ENCODE data around the gene FAM110D.

FAM110D gene

DNA sequence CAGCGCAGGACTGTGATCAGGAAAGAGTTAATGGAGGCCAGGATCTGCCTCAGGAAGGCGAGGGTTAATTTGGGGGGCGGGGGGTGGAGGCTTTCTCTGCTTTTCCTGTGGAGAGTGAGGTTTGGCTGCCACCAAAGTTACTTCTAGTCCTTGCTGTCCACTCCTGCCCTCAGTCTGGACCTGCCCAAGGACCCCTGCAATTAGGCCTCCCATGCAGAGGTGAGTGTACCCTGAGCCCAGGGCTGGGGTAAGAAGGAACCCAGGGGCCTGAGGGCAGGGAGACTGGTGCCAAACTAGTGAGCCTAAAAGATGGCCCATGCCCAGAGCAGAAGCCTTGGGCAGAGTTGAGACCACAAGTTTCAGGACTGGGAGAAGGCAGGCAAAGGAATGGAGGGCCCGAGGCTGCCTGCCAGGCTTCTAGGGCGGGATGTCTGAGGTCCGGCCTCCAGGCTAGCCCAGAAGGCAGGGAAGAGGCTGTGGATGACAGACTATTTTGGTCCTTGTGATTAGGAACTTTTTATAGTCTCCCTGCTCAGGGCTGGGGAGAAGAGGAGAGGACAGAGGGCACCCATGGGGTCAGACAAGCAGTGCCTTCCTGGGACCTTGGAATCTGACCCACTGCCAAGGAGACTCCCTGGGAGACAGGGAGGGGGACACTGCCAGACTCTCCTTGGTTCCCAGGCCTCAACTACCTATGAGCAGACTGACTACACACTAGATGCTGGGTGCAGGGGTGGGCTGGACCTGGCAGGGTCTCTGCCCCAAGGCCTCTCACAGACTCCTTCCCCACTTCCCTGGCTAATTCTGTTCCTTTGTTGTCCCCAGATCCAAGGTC, at the start of gene FAM110D:
Gene FAM110D, plus strand, starts transcription at position 172 of the 835 bp plus-strand sequence. CDS start 2,213 bp downstream, outside the sequence.
- DNase-seq (ENCODE audit: low read depth in 2 of 2) = no peak

DNA sequence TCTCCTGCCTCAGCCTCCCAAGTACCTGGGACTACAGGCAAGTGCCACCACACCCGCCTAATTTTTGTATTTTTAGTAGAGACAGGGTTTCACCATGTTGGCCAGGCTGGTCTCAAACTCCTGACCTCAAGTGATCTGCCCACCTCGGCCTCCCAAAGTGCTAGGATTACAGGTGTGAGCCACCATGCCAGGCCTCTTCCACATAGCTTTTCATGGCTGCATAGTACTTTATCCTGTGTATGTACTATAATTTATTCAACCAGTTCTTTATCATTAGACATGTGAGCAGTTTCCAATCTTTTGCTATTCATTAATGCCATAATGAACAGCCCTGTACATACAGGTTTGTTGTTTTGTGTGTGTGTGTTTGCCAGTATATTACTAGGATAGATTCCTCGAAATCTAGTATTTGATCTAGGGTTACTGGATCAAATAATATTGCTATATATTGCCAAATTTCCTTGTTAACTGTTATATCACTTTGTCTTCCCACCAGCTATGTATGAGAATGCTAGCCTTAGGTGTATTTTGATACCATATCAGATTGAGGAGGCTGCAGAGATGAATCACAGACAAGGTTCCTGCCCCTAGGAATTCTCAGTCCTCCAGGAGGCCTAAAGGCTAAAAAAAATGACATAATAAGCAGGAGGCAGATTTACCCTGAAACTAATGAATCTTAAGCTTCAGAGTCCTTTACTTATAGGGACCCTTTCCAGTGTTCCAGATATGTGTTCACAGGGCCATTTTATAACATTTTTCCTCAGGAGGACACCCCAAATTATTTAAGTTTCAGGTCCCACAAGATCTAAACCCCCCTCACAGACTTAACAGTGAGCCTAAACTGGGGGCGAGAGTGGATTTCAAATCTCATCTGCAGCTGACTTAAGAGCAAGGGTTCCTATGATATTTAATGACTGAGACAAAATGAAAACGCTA, 49.4 kb upstream of the FAM110D start:
- DNase-seq (ENCODE audit: low read depth in 2 of 2) = no peak

DNA sequence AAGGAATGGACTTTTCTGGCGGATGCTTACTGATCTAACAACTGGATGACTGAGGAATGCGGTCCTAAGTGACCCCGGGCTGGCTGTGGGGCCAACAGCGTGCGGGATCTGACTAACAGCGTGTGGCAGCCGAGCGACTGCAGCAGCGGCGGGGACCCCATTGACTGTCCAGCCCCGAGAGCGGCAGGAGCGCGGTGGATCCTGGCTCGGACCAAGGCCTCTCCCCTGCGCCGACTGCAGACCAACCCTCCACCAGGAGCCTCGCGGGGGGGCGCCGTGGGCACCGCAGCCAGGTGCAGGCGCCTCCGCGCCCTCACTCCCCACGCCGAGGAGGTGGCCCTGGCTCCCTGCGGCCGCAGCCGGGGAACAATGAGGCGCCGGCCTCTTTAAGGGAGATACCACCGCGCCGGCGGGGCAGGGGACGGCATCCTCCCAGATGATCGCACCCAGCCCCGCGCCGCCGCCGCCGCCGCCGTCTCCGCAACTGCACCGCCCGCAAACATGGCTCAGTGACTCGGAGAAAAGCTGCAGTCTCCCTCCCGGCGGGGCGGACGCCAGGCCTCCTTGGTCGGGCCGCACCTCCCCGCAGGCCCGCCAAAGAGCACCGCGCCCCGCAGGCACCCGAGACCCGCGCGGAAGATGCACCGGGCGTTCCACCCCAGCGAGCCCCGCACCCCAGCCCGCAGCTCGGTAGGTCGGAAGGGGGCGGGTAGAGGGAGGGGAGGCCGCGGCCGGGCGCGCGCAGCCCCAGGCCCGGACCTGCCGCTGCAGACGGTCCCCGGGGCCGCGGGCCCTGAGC, 47.9 kb upstream of the FAM110D start:
- DNase-seq (ENCODE audit: low read depth in 2 of 2) = peak; percentile 43 to 59

DNA sequence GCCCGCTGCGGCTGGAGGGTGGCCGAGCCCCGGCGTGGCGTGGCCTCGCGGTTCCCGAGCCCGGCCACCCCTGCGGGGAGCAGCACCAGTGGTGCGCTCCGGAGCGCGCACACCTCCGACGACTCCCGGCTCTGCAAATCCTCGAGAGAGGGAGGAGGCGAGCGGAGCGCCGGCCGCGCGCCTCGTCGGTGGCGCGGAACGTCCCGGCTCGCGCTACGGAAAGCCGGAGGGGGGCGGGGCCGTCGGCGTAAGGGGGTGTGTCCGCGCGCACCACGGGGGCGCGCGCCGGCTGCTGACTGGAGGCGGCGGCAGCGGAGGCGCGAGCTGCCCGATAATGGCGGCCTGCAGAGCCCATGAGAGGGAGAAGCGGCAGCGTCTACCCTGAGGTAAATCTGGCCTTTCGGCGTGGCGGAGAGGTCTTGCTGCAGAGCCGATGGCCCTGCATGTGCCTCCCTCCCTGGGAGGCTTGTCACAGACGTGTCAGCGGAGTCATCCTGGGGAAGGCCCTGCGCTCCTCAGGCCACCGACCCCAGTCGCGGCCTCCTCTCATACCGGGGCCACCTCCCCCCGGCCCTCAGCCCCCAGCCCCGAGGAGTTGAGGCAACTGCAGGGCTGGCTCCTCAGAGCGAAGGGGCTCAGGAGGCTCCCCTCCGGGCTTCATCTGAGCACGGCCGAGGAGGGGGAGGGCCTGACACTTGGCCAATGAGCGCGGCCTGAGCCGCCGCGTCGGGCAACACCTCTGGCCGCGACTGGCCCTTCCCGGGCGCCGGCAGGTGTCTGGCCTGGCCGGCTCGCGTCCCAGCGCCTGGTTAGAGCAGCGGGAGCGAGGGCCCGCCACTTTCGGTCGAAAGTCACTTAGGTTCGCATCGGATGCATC, 47.1 kb upstream of the FAM110D start, which contains the start of gene PDIK1L:
Gene PDIK1L, plus strand, starts transcription at position 295 of the 877 bp plus-strand sequence. CDS start 2,485 bp downstream, outside the sequence.
- DNase-seq (ENCODE audit: low read depth in 2 of 2) = peak; percentile 92 to 93

DNA sequence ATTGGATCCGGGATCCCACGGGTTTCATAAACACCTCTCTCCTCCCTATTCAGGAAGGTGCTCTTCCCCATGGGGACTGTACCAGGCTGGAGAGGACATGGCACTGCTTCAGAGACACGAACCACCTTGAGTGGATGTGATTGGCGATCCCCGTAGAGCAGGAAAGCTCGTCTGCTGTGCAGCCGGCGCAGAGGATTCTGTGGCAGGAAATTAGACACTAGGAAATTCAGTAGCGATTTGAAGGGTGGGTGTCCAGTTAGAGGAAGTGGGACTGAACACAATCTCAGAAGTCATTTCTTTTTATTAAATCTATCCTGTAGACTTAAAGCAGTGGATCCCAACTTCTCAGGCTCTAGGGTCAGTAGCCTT, 46.5 kb upstream of the FAM110D start:
- DNase-seq (ENCODE audit: low read depth in 2 of 2) = no peak

DNA sequence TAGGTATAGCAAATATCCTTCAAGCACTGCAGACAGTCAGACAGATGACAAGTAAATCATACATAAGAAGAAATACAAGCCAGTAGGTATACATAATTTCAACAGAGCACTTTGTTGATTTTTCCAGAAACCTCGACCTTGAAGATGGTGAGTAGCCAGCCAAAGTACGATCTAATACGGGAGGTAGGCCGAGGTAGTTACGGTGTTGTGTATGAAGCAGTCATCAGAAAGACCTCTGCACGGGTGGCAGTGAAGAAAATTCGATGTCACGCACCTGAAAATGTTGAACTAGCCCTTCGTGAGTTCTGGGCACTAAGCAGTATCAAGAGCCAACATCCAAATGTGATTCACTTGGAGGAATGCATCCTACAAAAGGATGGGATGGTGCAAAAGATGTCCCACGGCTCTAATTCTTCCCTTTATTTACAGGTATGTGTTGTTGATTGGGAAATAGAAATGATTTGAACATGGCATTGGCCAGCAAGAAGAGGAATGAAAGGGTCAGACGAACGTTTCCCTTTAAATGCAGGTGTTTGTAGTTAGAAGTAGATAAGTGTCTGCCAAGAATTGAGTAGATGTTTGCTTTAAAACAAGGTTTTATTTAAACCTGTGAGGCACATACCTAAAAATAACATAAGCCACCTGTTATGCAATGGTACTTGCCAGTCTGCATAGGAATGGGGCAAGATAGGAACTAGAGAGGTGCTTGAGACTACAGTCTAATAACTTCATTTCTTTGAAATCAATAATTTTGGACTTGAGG, 44.5 kb upstream of the FAM110D start:
- no peak for DNase-seq (ENCODE audit: low read depth in 2 of 2)

DNA sequence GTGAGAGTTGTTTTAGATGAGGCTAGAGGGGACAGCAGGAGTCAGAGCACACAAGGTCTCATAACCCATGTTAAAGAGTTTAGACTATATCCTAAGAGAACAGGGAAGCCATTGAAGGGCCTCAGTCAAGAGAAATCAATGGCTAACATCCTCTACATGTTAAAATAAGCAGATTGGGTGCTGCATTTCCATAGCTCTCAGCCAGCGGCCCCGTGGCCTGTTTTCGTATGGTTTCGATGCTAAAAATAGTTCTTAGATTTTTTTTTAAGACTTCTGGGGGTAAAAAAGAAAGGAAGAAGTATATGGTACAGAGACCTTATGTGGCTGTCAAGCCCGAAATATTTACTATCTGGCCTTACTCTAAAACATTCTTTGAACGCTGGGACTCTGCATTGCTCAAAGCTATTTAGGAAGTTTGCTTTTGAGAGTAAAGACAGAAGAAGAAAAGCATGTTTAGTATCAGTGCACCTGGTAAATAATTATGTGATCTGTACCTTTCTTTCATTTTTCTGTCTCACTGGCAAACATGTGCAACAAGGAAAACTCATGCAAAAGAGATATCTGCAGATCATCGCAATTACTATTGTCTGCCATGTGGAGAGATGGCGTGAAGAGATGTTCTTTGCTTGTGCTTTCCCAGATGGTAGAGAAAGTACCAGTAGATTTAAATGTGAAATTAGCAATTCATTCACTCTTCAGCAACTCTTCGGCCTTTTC, 38.8 kb upstream of the FAM110D start:
- no peak for DNase-seq (ENCODE audit: low read depth in 2 of 2)

DNA sequence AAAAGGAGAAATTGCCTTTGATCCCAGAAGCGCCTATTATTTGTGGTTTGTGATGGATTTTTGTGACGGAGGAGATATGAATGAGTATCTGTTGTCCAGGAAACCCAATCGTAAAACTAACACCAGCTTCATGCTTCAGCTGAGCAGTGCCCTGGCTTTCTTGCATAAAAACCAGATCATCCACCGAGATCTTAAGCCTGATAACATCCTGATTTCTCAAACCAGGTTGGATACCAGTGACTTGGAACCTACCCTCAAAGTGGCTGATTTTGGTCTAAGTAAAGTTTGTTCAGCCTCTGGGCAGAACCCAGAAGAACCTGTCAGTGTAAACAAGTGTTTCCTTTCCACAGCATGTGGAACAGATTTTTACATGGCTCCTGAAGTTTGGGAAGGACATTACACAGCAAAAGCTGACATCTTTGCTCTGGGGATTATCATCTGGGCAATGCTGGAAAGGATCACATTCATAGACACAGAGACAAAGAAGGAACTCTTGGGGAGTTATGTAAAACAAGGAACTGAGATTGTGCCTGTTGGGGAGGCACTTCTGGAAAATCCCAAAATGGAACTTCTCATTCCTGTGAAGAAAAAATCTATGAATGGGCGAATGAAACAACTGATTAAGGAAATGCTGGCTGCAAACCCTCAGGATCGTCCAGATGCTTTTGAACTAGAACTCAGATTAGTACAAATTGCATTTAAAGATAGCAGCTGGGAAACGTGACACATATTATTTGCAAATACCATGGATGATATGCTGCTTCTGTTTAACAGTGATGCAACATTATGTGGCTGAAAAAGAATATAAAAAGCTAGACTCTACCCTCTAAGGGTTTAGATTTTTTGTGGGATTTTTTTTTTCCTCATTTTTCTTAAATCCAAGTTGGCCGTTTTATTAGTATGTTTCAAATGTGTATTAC, 36.8 kb upstream of the FAM110D start:
- no peak for DNase-seq (ENCODE audit: low read depth in 2 of 2)

DNA sequence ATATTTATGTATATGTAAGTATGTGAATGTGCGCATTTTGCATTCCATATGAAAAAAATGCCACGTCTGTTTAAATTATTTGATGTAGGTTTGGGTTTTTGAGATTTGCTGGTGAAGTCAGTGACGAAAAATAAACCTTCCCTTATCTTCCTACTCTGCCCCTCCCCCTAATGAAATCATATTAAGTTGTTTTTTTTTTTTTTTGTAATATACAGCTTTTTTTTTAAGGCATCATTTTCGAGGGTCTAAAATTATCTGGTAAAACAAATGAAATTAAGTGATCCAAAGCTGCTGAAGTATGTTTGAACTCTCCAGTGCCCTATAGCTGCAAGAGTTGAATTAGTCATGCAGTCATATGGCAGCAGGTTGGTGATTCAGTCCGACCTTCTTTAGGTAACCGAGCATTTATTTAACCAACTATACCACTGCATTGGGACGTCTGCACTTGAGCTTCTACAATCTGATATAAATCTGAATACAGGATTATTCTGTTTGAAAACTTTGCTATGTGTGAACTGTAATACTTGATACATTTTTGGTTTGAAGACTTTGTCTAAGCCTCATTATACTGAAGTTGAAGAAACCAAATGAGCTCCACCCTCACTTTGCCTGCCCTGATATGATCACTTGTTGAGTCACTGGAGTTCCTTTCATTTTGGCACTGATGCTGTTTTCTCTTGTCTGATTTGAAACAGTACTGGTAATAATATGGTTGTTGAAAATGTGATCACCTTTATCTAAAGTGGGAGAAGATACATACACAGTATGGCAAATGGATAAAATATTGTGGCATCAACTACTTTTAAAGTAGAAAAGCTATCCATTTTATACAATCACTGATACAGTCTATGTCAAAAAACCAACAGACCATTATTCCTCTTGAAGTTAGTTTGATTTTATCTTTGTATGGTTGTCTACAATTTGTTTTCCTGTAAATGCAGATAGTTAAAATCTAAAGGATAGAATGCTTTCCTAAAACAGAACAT, 35.6 kb upstream of the FAM110D start:
- DNase-seq (ENCODE audit: low read depth in 2 of 2) = no peak

DNA sequence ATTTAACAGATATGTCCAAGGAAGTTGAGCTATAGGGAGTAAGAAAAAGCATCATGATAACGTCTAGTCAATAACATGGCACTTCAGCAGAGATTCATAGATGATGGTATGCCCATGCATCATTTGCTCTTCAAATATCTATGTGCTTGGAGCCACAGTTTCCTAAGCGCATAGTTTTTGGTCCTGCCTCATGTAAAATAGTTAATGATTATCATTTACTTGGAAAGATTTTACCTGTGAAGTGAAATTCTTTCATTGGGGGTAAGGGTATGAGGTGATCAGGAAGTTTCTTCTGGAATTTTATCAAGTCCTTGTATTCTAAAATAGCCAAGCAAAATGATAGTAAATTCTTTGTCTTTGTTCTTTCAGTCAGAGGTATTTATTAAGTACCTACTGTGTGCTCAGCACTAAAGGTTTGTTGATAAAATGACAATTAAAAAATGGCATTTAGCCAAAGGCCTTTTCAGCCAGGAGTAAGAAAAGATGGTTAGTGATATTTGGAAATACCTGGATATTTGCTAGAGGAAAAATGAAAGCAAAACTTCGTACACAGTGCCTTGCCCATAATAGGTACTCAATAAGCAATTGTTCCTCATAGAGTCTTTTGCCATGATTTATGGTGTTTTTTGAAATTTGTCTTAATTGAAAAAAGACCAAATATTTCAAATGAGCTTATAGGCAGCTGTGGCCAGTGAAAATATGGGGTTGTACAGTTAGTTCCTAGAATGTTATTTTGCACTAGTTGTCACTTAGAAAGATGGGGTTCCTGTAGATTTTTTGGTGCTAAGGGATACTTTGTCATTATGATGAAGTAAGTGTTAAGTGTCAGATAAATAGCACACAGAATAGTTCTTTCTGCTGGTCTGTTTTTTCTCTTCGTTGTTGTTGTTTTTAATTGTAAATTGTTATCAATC, 34.2 kb upstream of the FAM110D start:
- no peak for DNase-seq (ENCODE audit: low read depth in 2 of 2)

DNA sequence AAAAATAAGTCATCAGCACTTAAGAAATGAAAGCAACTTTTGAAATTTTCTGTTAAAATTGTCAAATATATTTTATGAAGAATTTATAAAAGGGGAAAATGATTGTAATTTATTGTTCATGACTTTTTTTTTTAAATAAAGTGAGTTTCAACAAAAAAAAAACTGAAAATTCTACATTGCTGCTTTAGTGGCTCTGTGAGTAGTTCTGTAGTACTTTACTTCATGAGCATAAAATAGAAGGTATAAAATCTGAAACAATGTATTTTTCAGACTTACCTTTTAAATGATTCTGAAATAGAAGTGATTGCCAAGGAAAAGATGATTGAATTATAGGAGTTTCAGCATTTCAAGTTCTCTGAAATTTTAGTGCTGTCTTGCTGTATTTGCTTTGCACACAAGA, 33.5 kb upstream of the FAM110D start:
- no peak for DNase-seq (ENCODE audit: low read depth in 2 of 2)

DNA sequence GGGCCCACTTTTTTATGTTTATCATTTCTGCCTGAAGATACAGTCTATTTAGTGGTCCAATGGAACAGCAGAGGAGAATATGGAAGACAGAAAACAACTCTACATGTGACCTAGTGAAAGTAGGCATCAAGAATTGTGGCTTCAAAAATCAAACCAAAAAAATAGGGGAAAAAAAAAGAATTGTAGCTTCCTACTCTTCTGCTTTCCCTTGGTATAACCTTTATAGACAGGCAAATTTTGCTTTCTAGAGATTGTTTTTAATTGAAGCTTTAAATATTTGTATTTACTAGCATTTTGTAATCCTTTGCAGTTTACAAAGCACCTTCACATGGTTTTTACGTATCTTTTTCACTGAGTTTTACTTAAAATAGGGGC, 32.9 kb upstream of the FAM110D start:
- no peak for DNase-seq (ENCODE audit: low read depth in 2 of 2)

DNA sequence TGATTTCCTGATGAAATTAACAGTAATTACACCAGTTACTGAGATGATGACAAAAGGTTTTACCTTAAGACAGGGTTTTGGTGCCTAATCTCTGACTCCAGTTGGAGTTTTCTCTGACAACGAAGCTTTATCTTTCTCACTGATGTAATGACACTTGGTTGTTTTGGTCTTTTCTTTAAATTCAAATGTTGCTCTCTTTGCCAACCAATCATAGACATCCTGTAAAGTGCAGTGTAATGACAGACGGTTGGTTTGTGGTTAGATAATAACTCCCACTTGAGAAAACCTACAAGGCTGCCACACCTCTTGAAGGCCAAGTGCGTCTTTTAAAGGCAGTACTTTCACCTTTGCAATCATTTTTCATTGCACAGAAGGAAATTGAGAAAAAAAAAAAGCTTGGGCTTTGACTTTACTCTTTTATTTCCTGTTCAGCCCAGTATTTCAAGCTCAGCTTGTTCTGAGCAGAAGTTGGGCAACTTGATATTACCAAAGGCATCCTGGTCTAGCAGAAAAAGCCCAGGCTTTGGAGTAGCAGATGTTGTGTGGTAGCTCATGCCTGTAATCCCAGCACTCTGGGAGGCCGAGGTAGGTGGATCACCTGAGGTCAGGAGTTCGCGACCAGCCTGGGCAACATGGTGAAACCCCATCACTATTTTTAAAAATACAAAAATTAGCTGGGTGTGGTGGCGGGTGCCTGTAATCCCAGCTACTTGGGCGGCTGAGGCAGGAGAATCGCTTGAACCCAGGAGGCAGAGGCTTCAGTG, 32.4 kb upstream of the FAM110D start:
- DNase-seq (ENCODE audit: low read depth in 2 of 2) = no peak

DNA sequence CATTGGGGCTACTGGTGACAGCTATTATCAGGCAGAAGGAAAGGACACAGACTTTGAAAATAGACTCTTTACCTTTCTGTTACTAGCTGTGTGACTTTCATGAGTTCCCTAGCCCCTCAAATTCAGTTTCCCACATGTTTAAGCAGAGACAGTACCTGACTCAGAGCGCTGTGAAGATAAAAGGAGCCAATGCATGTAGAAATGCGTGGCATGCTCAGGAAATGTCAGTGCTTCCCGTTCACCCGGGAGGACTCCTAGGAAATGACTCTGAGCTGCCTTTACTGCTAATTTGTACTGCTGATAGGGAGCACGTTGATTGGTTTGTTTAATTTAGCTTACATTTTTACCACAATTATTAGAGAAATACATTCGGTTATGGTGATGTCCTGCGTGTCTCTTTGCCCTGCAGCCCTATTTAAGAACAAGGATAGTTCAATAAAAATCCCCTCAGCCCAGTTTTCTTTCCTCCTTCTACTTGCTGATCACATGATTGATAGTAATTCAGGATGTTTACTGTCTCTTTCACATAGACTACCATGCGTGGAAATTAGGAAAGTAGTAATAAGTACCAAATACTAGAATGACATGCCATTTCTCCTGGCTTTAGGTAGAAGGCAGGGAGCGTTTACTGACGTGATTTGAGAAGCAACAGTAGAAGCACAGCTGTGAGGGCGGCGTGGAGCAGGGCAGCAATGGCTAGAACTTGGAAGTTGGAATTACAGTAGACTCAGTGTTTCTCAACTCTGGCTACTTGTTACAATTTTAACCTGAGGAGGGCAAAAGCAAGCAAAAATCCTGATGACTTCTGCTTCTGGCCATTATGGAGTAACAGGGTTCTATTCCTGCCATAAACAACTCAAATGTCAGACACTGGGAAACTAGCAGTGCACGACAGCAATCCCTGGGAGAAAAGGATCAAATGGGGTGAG, 31.4 kb upstream of the FAM110D start:
- DNase-seq (ENCODE audit: low read depth in 2 of 2) = no peak
